ENCODE measurements around the gene GOPC.
"Not testable (repeated sequence)": the region's sequence is repeated elsewhere in the genome, so short reads cannot be mapped to it uniquely, and the experiment has no call there.

Gene GOPC

GRCh38 chr6:117548797-117549301, 53.5 kb downstream of the GOPC start:
- no peak for DNase-seq (ENCODE audit: low read depth in 2 of 2)

GRCh38 chr6:117547688-117548621, 54.4 kb downstream of the GOPC start:
- DNase-seq (ENCODE audit: low read depth in 2 of 2), result peak; percentile 6 to 27

- no peak for DNase-seq (ENCODE audit: low read depth in 2 of 2)
Measured at GRCh38 chr6:117546674-117547073, 55.6 kb downstream of the GOPC start.

- no peak for DNase-seq (ENCODE audit: low read depth in 2 of 2)
Measured at GRCh38 chr6:117545161-117545595, 57.1 kb downstream of the GOPC start.

- DNase-seq (ENCODE audit: low read depth in 2 of 2), result no peak
Measured at GRCh38 chr6:117544716-117545115, 57.6 kb downstream of the GOPC start.

- no peak for DNase-seq (ENCODE audit: low read depth in 2 of 2)
Measured at GRCh38 chr6:117542493-117542892, 59.8 kb downstream of the GOPC start.

GRCh38 chr6:117540670-117541069, 61.6 kb downstream of the GOPC start:
- no peak for DNase-seq (ENCODE audit: low read depth in 2 of 2)

- no peak for DNase-seq (ENCODE audit: low read depth in 2 of 2)
Measured at GRCh38 chr6:117538615-117539014, 63.7 kb downstream of the GOPC start.

GRCh38 chr6:117536317-117536716, 66.0 kb downstream of the GOPC start:
- no peak for DNase-seq (ENCODE audit: low read depth in 2 of 2)

GRCh38 chr6:117534974-117535373, 67.3 kb downstream of the GOPC start:
- no peak for DNase-seq (ENCODE audit: low read depth in 2 of 2)

- DNase-seq (ENCODE audit: low read depth in 2 of 2), result no peak
Measured at GRCh38 chr6:117533775-117534174, 68.5 kb downstream of the GOPC start.

GRCh38 chr6:117531809-117532725, 70.2 kb downstream of the GOPC start:
- no peak for DNase-seq (ENCODE audit: low read depth in 2 of 2)

- DNase-seq (ENCODE audit: low read depth in 2 of 2), result no peak
Measured at GRCh38 chr6:117531346-117531745, 71.0 kb downstream of the GOPC start.

GRCh38 chr6:117530467-117531242, 71.7 kb downstream of the GOPC start:
- DNase-seq (ENCODE audit: low read depth in 2 of 2), result no peak

- DNase-seq (ENCODE audit: low read depth in 2 of 2), result no peak
Measured at GRCh38 chr6:117525607-117526006, 76.7 kb downstream of the GOPC start.

GRCh38 chr6:117521791-117522502, 80.4 kb downstream of the GOPC start:
- DNase-seq (ENCODE audit: low read depth in 2 of 2), result no peak

GRCh38 chr6:117520603-117521395, 81.5 kb downstream of the GOPC start:
- no peak for DNase-seq (ENCODE audit: low read depth in 2 of 2)

GRCh38 chr6:117518870-117519269, 83.4 kb downstream of the GOPC start:
- DNase-seq (ENCODE audit: low read depth in 2 of 2), result no peak

- not testable (repeated sequence) for DNase-seq (ENCODE audit: low read depth in 2 of 2)
Measured at GRCh38 chr6:117517995-117518394, 84.3 kb downstream of the GOPC start.

- no peak for DNase-seq (ENCODE audit: low read depth in 2 of 2)
Measured at GRCh38 chr6:117515326-117515725, 87.0 kb downstream of the GOPC start.

Measured in stimulated activated CD8-positive, alpha-beta memory T cell treated with anti-CD3 and anti-CD28 coated beads, Interleukin-15, amount 100 ng/mL, for 4 hours (primary cell).